Fibroblast of lung (primary cell): ENCODE data around the gene PGBD2. TPM values are rescaled to one million over a fixed set of nuclear protein-coding genes. Genes with fewer than 3 reads are reported as not detected.

Source experiments
- DNase-seq, 2 donors: peaks; one replicate each; pipeline versions ENCODE4 v3.0.0 to v3.0.0-alpha.2; 2010; ENCODE audit warnings: low read depth in 2 of 2
- H2AFZ ChIP-seq: 2 replicates; pipeline ENCODE4 v1.5.1; 2012; ENCODE audit warnings: low read length, control low read depth, inconsistent platforms
- H3K27ac ChIP-seq: 2 replicates; pipeline ENCODE4 v1.5.1; 2011; ENCODE audit warnings: low read length, control low read depth; ENCODE audit not compliant: insufficient read depth
- H3K27me3 ChIP-seq: 2 replicates; pipeline ENCODE4 v1.5.1; 2011; ENCODE audit warnings: mild to moderate bottlenecking, low read length; ENCODE audit not compliant: control insufficient read depth, insufficient read depth
- H3K36me3 ChIP-seq: 2 replicates; pipeline ENCODE4 v1.5.1; 2011; ENCODE audit warnings: low read length; ENCODE audit not compliant: control insufficient read depth, insufficient read depth
- H3K4me1 ChIP-seq: 2 replicates; pipeline ENCODE4 v1.5.1; 2011; ENCODE audit warnings: low read length; ENCODE audit not compliant: control insufficient read depth, insufficient read depth; ENCODE audit errors: extremely low read depth
- H3K4me2 ChIP-seq: 2 replicates; pipeline ENCODE4 v1.5.1; 2011; ENCODE audit warnings: low read length, control low read depth; ENCODE audit not compliant: insufficient read depth; ENCODE audit errors: extremely low read depth
- H3K4me3 ChIP-seq, 4 experiments: fragments of 200-600 bp in 1 of 4; sonication (generic) in 1 of 4; replicated peaks in 1 of 4; 2 replicates each; pipeline ENCODE4 v1.5.1; 2011 to 2016; ENCODE audit warnings: low read length in 4 of 4, low read depth in 3 of 4, mild to moderate bottlenecking in 3 of 4, control low read depth in 2 of 4, inconsistent platforms in 1 of 4, mixed read lengths in 1 of 4; ENCODE audit not compliant: insufficient read depth in 1 of 4; ENCODE audit errors: control extremely low read depth in 1 of 4
- H3K79me2 ChIP-seq: 2 replicates; pipeline ENCODE4 v1.5.1; 2012; ENCODE audit warnings: mild to moderate bottlenecking, low read length, inconsistent platforms; ENCODE audit not compliant: control insufficient read depth, insufficient read depth
- H3K9ac ChIP-seq: 2 replicates; pipeline ENCODE4 v1.5.1; 2011; ENCODE audit warnings: mild to moderate bottlenecking, low read length, control low read depth; ENCODE audit not compliant: insufficient read depth
- H3K9me3 ChIP-seq: 2 replicates; pipeline ENCODE4 v1.5.1; 2012; ENCODE audit warnings: low read depth, low read length; ENCODE audit not compliant: control insufficient read depth, insufficient read depth
- H4K20me1 ChIP-seq: 2 replicates; pipeline ENCODE4 v1.5.1; 2011; ENCODE audit warnings: low read length; ENCODE audit not compliant: control insufficient read depth, insufficient read depth; ENCODE audit errors: extremely low read depth
- CTCF ChIP-seq, 2 donors: IDR thresholded peaks in 1 of 2; conservative IDR thresholded peaks in 1 of 2; 1 replicate in 1 of 2; 2 replicates in 1 of 2; pipeline ENCODE4 v1.5.1; 2011 to 2012; ENCODE audit warnings: low read length in 2 of 2, control low read depth in 1 of 2, inconsistent platforms in 1 of 2, low read depth in 1 of 2, mild to moderate bottlenecking in 1 of 2
- EZH2 ChIP-seq: IDR thresholded peaks from 2 replicates; pipeline ENCODE4 v1.5.1; 2012; ENCODE audit warnings: low read length, control low read depth, mild to moderate bottlenecking; ENCODE audit errors: missing control alignments
- polyA minus RNA-seq: library from RNA; depleted of rRNA, polyadenylated mRNA; stranded (reverse); fragments of >200 nt; gene quantifications from 2 replicates; pipeline ENCODE4 v1.2.3, GENCODE V29; 2011; ENCODE audit warnings: low replicate concordance
- polyA plus RNA-seq, 2 donors: library from polyadenylated mRNA; depleted of rRNA in 1 of 2; stranded (reverse) in 1 of 2; unstranded in 1 of 2; fragments of >200 nt; gene quantifications; 2 replicates each; pipeline ENCODE4 v1.2.1, GENCODE V29; 2011 to 2012; ENCODE audit warnings: missing spikeins in 1 of 2
- total RNA-seq: library from RNA; depleted of rRNA; stranded (reverse); fragments of >200 nt; gene quantifications from 2 replicates; pipeline ENCODE4 v1.2.1, GENCODE V29; 2014

PGBD2 gene
- 7.1 and 8.2 TPM in 2 replicates for total RNA-seq
- 3.9 and 4.0 TPM in 2 replicates for polyA plus RNA-seq
- 1.9 and 2.2 TPM in 2 replicates for polyA plus RNA-seq (2012)
- 0.96 and 2.0 TPM in 2 replicates for polyA minus RNA-seq

GRCh38 chr1:248906009-248906752, at the start of gene PGBD2:
Gene PGBD2, plus strand, starts transcription at chr1:248906235. Its CDS starts 7,628 bp downstream, at chr1:248913863.
- Histone ChIP-seq H3K27me3 (no peaks in the 10 kb centered on the region), H3K36me3 (no peaks in the 10 kb centered on the region), H3K79me2 (peaks cover 2% of the 10 kb centered on the region), H2AFZ (peak within 1 kb of the TSS; percentile 100), H3K4me3 (peak within 1 kb of the TSS; percentile 74 to 95 (median 81)), H3K27ac (peak within 1 kb of the TSS; percentile 93), H3K4me2 (peak within 1 kb of the TSS; percentile 97), H4K20me1 (no peaks in the 10 kb centered on the region), H3K9me3 (no peaks in the 10 kb centered on the region), H3K9ac (peak within 1 kb of the TSS; percentile 91), H3K4me1 (no peaks in the 10 kb centered on the region)
- TF ChIP-seq CTCF (conservative IDR thresholded peaks at IDR 0.05 in 1 of 2, IDR thresholded peaks at IDR 0.05 in 1 of 2; ENCODE audit: low read depth in 1 of 2, low read length in 2 of 2) = peak; percentile 55 to 61
- no peak for TF ChIP-seq EZH2
- DNase-seq = peak; percentile 84 to 95

- DNase-seq = no peak
- Histone ChIP-seq H3K4me2 (peak overlapping the region; percentile 94), H3K4me3 (peak overlapping the region in 3 of 4 experiments; percentile 53 to 80 (median 70)), H3K9ac (no peak overlapping the region), H3K4me1 (peaks cover 9% of the 10 kb centered on the region), H3K9me3 (no peaks in the 10 kb centered on the region), H3K36me3 (peaks cover 12% of the 10 kb centered on the region), H4K20me1 (no peaks in the 10 kb centered on the region), H3K27ac (no peak overlapping the region), H3K79me2 (peaks cover 12% of the 10 kb centered on the region), H2AFZ (no peak overlapping the region), H3K27me3 (no peaks in the 10 kb centered on the region)
- no peak for TF ChIP-seq EZH2
- no peak for TF ChIP-seq CTCF (conservative IDR thresholded peaks at IDR 0.05 in 1 of 2, IDR thresholded peaks at IDR 0.05 in 1 of 2; ENCODE audit: low read depth in 1 of 2, low read length in 2 of 2)
These were observed 48.8 kb upstream of the PGBD2 start for GRCh38 chr1:248857201-248857600.

GRCh38 chr1:248857749-248858095, 48.3 kb upstream of the PGBD2 start:
- H3K27ac ChIP-seq = no peak overlapping the region
- H3K79me2 ChIP-seq = peaks cover 12% of the 10 kb centered on the region
- peak overlapping the region; percentile 94 for H3K4me2 ChIP-seq
- no peaks in the 10 kb centered on the region for H4K20me1 ChIP-seq
- H2AFZ ChIP-seq = peak overlapping the region; percentile 0
- TF ChIP-seq EZH2 (no peak), CTCF (conservative IDR thresholded peaks at IDR 0.05 in 1 of 2, IDR thresholded peaks at IDR 0.05 in 1 of 2; ENCODE audit: low read depth in 1 of 2, low read length in 2 of 2) (no peak)
- peaks cover 9% of the 10 kb centered on the region for H3K4me1 ChIP-seq
- peak overlapping the region; percentile 53 to 80 (median 62) for H3K4me3 ChIP-seq
- no peaks in the 10 kb centered on the region for H3K9me3 ChIP-seq
- H3K9ac ChIP-seq = peak overlapping the region; percentile 13
- peaks cover 12% of the 10 kb centered on the region for H3K36me3 ChIP-seq
- no peak for DNase-seq
- no peaks in the 10 kb centered on the region for H3K27me3 ChIP-seq
